ENCODE data around the gene PTPRN2.

PTPRN2 gene

DNA sequence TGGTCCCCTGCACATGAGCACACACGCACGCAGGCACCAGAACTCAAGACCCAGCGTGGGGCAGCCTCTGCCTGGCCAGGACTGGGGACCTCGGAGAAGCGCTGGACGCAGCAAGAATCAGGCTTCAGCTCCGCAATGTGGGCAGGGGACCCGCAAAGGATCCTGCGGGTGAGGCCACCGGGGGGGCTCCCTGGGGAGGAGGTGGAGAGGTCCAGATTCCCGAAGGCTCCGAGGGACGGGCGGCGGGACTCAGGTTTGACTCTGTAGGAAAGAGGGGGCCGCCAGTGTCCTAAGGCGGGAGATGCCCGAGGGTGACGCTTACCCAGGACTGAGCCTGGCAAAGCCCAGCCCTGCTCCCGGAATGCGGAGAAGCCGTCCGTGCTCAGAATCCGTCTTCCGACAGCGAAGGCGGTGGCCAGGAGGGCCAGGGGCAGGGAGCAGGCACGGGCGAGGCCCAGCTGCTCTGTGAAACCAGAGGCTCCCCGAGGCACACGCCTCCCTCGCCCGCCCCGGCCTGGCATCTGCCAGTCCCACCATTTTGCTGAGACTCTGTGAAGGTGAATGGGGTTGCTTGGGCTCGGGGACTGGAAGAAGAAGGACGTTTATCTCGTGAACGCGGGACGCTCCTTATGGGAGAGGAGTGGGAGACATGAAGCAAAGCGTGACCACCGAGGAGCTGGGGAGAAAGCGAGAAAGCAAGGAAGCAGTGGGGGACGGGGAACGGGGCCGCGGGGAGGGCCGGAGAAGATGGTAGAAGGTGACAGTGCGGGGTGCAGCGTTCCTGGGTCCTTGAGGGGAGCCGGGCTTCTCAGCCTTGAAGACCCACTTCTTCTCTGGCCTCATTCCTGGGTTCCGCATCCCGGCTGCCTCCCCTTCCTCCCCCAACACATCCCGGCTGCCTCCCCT lies 489.2 kb downstream of the PTPRN2 start:
- FAIRE-seq (no peak), DNase-seq (ENCODE audit: insufficient read length, low spot score) (no peak)
- TF ChIP-seq, protein P1, sequence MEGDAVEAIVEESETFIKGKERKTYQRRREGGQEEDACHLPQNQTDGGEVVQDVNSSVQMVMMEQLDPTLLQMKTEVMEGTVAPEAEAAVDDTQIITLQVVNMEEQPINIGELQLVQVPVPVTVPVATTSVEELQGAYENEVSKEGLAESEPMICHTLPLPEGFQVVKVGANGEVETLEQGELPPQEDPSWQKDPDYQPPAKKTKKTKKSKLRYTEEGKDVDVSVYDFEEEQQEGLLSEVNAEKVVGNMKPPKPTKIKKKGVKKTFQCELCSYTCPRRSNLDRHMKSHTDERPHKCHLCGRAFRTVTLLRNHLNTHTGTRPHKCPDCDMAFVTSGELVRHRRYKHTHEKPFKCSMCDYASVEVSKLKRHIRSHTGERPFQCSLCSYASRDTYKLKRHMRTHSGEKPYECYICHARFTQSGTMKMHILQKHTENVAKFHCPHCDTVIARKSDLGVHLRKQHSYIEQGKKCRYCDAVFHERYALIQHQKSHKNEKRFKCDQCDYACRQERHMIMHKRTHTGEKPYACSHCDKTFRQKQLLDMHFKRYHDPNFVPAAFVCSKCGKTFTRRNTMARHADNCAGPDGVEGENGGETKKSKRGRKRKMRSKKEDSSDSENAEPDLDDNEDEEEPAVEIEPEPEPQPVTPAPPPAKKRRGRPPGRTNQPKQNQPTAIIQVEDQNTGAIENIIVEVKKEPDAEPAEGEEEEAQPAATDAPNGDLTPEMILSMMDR (IDR thresholded peaks at IDR 0.05; ENCODE audit: insufficient read depth, missing control alignments), result no peak

DNA sequence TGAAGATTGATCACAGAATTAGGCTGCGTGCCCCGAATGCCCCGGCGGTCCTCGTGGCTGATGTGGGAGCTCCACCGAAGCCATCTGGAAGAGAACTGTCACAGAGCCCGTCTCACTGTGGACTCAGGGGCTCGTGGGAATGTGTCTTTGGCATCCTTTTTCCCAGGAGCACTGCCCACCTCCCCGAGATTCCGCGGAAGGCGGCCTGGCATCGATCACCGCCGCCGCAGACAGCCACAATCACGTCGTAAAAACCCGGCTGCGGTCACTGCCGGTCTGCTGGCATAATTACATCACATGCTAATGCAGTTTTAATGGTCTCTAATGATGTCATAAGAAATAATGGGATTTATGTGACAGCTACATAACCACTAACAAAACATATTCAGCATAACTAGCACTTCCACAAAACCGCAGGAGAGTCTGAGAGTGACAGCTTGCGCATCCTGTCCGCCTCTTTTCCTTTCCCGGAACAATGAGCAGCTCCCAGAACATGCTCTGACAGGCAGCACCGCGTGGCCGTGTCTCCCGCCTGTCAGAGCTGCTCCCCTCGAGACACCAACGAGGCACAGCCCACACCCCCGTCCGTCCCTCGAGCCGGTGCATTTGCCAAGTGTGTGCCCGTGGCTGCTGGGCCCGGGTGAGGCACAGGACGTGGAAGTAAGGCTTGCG lies 490.0 kb downstream of the PTPRN2 start:
- no peak for DNase-seq (ENCODE audit: insufficient read length, low spot score)
- no peak for FAIRE-seq
- TF ChIP-seq, protein P1 (IDR thresholded peaks at IDR 0.05; ENCODE audit: insufficient read depth, missing control alignments), result no peak

DNA sequence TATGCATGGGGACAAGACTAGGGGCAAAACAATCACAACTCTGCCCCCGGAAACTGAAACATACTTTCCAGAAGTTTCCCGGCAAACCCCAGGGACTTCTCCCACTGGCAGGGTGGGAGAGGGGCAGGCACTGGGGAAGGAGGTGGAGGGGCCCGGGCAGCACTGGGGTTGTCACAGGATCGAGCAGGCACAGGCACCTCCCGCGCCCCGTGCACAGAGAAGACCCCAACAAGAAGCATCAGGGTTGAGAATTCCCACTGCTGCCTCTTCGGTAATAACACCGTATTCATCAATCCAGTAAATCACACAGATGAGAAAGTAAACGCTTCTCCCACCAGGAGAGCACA lies 490.5 kb downstream of the PTPRN2 start:
- DNase-seq (ENCODE audit: insufficient read length, low spot score) (no peak), FAIRE-seq (no peak)
- TF ChIP-seq, protein P1 (IDR thresholded peaks at IDR 0.05; ENCODE audit: insufficient read depth, missing control alignments), result no peak

DNA sequence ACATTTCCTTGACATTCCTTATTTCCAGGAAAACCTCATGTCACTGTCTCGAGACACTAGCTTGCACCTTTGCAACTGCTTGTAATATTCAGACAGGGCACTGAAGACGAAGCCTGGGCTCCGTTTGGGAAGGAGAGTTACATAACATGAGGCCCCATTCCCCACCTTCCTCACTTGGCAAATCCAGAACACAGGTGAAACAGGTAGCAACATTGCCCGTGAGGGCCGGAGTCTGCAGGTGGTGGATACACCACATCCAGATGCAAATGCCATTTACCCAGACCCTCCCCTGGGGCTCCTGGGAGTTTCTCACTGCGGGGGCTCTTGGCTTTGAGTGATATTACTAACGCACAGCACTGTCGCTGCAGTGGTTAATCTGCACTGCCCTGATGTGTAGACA lies 491.0 kb downstream of the PTPRN2 start:
- DNase-seq (ENCODE audit: insufficient read length, low spot score) (no peak), FAIRE-seq (no peak)
- TF ChIP-seq, protein P1 (IDR thresholded peaks at IDR 0.05; ENCODE audit: insufficient read depth, missing control alignments), result no peak

DNA sequence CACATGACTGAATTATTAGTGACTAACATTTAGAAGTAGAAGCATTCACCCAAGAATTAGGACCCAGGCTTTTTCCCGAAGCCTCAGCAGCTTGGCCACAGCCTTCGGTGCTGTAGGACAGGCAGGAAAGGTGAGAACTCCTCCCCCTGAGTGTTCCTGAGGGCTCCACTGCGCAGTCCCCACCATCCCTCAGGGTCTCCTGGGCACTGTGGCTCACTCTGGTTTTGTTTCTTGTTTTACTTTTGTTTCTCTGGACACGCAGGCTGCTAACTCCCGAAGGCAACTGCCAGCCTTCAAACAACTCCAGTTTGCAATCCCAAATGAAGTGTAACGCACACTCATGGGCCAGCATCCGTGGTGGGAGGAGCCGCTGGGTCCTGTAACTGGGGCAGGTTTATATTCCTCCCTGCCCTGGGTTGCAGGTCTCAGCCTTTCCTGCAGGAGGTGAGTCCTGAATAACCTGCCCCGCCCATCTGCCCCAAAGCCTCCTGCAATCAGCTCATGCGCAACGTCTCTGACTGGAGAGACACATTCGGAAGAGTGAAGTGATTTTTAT lies 492.9 kb downstream of the PTPRN2 start:
- no peak for DNase-seq (ENCODE audit: insufficient read length, low spot score)
- FAIRE-seq, result no peak
- TF ChIP-seq, protein P1 (IDR thresholded peaks at IDR 0.05; ENCODE audit: insufficient read depth, missing control alignments), result no peak

DNA sequence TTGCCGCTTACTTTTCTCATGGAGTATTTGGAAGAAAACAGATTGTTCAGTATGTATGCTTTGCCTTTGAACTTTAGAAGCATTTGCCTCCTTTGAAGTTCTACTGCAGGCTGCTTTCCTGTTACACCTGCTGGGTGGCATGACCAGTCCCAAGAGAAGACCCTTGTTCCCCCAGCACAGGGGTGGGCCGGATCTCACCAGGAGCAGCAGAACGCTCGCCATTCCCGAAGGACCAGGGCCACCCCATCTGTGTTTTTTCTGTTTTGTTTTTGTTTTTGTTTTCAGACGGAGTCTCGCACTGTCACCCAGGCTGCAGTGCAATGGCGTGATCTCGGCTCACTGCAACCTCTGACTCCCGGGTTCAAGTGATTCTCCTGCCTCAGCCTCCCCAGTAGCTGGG lies 493.6 kb downstream of the PTPRN2 start:
- FAIRE-seq, result no peak
- DNase-seq (ENCODE audit: insufficient read length, low spot score), result no peak

More for the DNA sequence above, 493.6 kb downstream of the PTPRN2 start:
- TF ChIP-seq, protein P1 (IDR thresholded peaks at IDR 0.05; ENCODE audit: insufficient read depth, missing control alignments), result no peak
